RWPE1 (cell line): Measurements from ENCODE around the gene ZNF256.

ENCODE experiments used
- CTCF ChIA-PET: fragments of 350-600 bp; sonication (Branson Sonifier 250); formaldehyde crosslinking; extraction: SDS; loops from one replicate; lab custom pipeline; 2021; lab: Yijun Ruan, JAX
- POLR2A ChIA-PET: fragments of 400-600 bp; formaldehyde crosslinking; extraction: SDS; loops from one replicate; lab custom pipeline; 2020; ENCODE audit warnings: antibody characterized with exemption; ENCODE audit not compliant: low non-redundant PET; lab: Yijun Ruan, JAX
- DNase-seq: peaks from one replicate; pipeline ENCODE4 v3.0.0; 2012; ENCODE audit warnings: low spot score
- H3K27ac ChIP-seq: fragments of 450-650 bp; 2 replicates; pipeline ENCODE4 v1.5.1; 2017
- TF ChIP-seq, protein P1 (sequence below): fragments of 450-650 bp; conservative IDR thresholded peaks from 2 replicates; pipeline ENCODE4 v1.5.1; 2017; ENCODE audit warnings: low read depth, mild to moderate bottlenecking

The ZNF256 gene

DNA sequence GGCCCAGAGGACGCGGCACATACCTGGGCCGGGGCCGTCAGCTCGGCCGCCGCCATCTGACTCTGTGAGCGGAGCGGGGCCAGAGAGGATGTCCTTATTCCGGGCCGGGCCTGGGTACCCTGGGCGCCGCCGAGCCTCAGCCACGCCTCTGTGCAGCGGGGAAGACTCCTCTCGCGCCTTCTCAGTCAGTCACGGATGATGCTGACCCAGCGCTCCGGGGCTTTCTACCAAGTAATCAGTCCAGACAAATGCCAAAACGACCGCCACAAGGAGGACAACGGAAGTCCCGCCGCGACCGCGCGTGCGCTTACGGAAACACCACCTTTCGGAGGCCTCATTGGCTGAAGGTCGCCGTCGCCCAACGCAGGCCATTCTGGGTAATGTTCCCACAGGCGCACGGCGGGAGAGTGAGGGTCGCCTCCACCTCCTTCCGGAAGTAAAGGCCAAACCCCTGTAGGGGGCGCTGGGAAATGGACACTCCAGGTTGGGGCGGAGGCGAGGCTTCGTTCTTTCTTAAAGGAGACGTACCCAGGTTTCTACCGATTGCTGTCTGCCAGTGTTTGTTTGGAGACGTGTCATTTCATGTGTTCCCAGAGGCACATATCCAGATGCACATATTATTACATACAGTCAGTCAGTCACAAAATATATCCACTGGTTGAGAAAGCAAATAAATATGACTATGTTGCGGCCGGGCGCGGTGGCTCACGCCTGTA lies at the start of gene ZNF256:
TSS of gene ZNF256 (minus strand) at position 288 of the 716 bp plus-strand sequence. CDS start at position 56, 232 bp downstream.
- DNase-seq: peak; percentile 86
- peak within 1 kb of the TSS; percentile 77 for H3K27ac ChIP-seq
- POLR2A ChIA-PET: no interaction called here
- TF ChIP-seq, protein P1, sequence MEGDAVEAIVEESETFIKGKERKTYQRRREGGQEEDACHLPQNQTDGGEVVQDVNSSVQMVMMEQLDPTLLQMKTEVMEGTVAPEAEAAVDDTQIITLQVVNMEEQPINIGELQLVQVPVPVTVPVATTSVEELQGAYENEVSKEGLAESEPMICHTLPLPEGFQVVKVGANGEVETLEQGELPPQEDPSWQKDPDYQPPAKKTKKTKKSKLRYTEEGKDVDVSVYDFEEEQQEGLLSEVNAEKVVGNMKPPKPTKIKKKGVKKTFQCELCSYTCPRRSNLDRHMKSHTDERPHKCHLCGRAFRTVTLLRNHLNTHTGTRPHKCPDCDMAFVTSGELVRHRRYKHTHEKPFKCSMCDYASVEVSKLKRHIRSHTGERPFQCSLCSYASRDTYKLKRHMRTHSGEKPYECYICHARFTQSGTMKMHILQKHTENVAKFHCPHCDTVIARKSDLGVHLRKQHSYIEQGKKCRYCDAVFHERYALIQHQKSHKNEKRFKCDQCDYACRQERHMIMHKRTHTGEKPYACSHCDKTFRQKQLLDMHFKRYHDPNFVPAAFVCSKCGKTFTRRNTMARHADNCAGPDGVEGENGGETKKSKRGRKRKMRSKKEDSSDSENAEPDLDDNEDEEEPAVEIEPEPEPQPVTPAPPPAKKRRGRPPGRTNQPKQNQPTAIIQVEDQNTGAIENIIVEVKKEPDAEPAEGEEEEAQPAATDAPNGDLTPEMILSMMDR: peak; percentile 55
- CTCF ChIA-PET: interaction anchor here (0.6 kb wide), 1 partner anchor 513 kb away, joined by 5 read pairs; no protein-coding TSS in a partner anchor

GRCh38 chr19:57992841-57993240 lies 45.3 kb upstream of the ZNF256 start:
- DNase-seq: no peak
- TF ChIP-seq, protein P1: no peak
- POLR2A ChIA-PET: no interaction called here
- CTCF ChIA-PET: no interaction called here
- H3K27ac ChIP-seq: no peak overlapping the region

- TF ChIP-seq, protein P1: no peak
- DNase-seq: no peak
- POLR2A ChIA-PET: no interaction called here
- CTCF ChIA-PET: no interaction called here
- H3K27ac ChIP-seq: no peak overlapping the region
These were observed 31.2 kb upstream of the ZNF256 start for GRCh38 chr19:57978586-57979289.

GRCh38 chr19:57974434-57974833 lies 26.9 kb upstream of the ZNF256 start, which contains the start of gene C19orf18:
Gene C19orf18, minus strand, starts transcription at chr19:57974534. Its CDS starts 102 bp downstream, at chr19:57974432.
- TF ChIP-seq, protein P1: no peak
- DNase-seq: no peak
- CTCF ChIA-PET: no interaction called here
- no peak within 1 kb of the TSS for H3K27ac ChIP-seq
- POLR2A ChIA-PET: no interaction called here

GRCh38 chr19:57964761-57965160 lies 17.3 kb upstream of the ZNF256 start:
- TF ChIP-seq, protein P1: no peak
- ChIA-PET CTCF (no interaction called here), POLR2A (no interaction called here)
- no peak for DNase-seq
- H3K27ac ChIP-seq: no peak overlapping the region

DNA sequence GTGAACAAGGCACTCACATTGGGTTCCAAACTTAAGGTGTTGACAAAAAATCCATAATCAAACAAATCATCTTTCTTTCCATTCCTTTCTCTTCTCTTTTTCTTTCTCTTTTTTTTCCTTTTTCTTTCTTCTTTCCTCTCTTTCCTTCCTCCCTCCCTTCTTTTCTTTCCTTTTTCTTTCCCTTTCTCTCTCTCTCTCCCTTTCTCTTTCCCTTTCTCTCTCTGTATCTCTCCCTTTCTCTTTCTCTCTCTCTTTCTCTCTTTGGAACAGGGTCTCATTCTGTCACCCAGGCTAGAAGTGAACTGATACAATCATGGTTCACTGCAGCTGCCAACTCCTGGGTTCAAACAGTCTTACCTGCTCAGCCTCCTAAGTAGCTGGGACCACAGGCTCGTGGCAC lies 14.3 kb upstream of the ZNF256 start:
- TF ChIP-seq, protein P1: no peak
- POLR2A ChIA-PET: no interaction called here
- no peak overlapping the region for H3K27ac ChIP-seq
- CTCF ChIA-PET: interaction anchor here (0.8 kb wide), 1 partner anchor 143 kb away, joined by 4 read pairs; no protein-coding TSS in a partner anchor
- DNase-seq: no peak
